Thyroid gland (tissue), 4 donors: Measurements from ENCODE around the gene LCN12. TPM values are rescaled to one million over a fixed set of nuclear protein-coding genes. Genes with fewer than 3 reads are reported as not detected.
A peak's percentile ranks its signal among the peaks of the same experiment; 100 is the strongest.

Experiments used
- DNase-seq, 2 donors: peaks; one replicate each; pipeline ENCODE4 v3.0.0-alpha.2; 2019
- H3K27ac ChIP-seq, 3 donors: fragments of 200-600 bp; sonication (generic); 1 replicate in 2 of 3; 2 replicates in 1 of 3; pipeline ENCODE4 v1.5.1; 2016 to 2019; ENCODE audit warnings: mild to moderate bottlenecking in 1 of 3, moderate library complexity in 1 of 3
- H3K27me3 ChIP-seq: fragments of 200-600 bp; sonication (generic); one replicate; pipeline ENCODE4 v1.5.1; 2019
- H3K36me3 ChIP-seq, 2 donors: fragments of 200-600 bp; sonication (generic); one replicate each; pipeline ENCODE4 v1.5.1; 2016 to 2019
- H3K4me1 ChIP-seq, 2 donors: fragments of 200-600 bp; sonication (generic); one replicate each; pipeline ENCODE4 v1.5.1; 2017 to 2019
- H3K4me3 ChIP-seq, 3 donors: fragments of 200-600 bp; sonication (generic); replicated peaks in 1 of 3; 1 replicate in 2 of 3; 2 replicates in 1 of 3; pipeline ENCODE4 v1.5.1; 2016; ENCODE audit warnings: mild to moderate bottlenecking in 1 of 3
- H3K9me3 ChIP-seq: fragments of 200-600 bp; sonication (generic); one replicate; pipeline ENCODE4 v1.5.1; 2017
- CTCF ChIP-seq, 6 experiments: fragments of 200-600 bp in 3 of 6; fragments of 450-650 bp in 3 of 6; sonication (generic) in 3 of 6; IDR thresholded peaks; one replicate each; pipeline ENCODE4 v1.5.1; 2016 to 2019; ENCODE audit warnings: antibody characterized with exemption in 6 of 6, mild to moderate bottlenecking in 2 of 6, inconsistent platforms in 1 of 6, moderate library complexity in 1 of 6
- POLR2A ChIP-seq, 2 donors: fragments of 450-650 bp; IDR thresholded peaks; one replicate each; pipeline ENCODE4 v1.6.1; 2017; ENCODE audit warnings: antibody characterized with exemption in 2 of 2, mild to moderate bottlenecking in 2 of 2, moderate library complexity in 1 of 2
- WGBS, 2 donors: methylation state at CpG; one replicate each; pipeline ENCODE4 v1.1.5; 2017; 5-methylcytosine and 5-hydroxymethylcytosine counted together
- intact Hi-C: fragments of 100-400 bp; cut with DNase I; formaldehyde crosslinking; loops from one replicate; pipeline ENCODE4 v1.15.1; 2023
- total RNA-seq, 4 donors: library from RNA; depleted of rRNA; stranded (reverse); fragments of >200 nt; gene quantifications; one replicate each; pipeline ENCODE4 v1.2.3, GENCODE V29; 2016

Gene LCN12
- total RNA-seq, 4 donors from 2014 or later, result 24.3 to 85.0 (median 54.0) TPM

DNA sequence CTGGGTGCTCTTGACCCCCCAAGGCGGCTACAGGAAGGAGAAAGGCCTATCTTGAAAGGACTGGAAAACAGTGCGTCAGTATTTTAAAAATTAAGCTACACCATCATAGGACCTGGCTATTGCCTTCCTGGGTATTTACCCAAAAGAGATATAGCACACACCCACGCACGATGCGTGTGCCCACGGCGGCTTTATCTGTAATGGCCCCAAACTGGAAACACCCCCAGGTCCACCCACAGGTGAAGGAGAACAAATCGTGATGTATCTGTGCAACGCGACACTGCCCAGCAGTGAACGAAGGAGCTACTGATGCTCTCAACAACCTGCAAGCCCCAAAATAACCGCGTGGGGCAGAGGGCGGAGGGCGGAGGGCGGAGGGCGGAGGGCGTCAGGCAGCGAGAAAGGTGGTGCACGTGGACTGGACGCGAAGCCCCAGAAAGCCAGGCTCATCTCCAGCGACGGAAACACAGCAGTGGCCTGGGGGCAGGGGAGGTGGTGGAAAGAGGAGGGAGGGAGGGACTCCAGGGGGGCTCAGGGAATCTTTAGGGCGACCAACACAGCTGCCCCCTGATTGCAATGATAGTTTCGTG, 12.9 kb downstream of the LCN12 start:
- WGBS, 2 donors, result 86 to 87% methylated on average over 26 of the region's 26 CpGs
- Histone ChIP-seq H3K27ac (no peak overlapping the region), H3K9me3 (no peaks in the 10 kb centered on the region), H3K4me3 (no peak overlapping the region), H3K4me1 (peaks cover 4 to 21% of the 10 kb centered on the region in 2 donors), H3K36me3 (no peaks in the 10 kb centered on the region), H3K27me3 (no peaks in the 10 kb centered on the region)
- TF ChIP-seq POLR2A (IDR thresholded peaks at IDR 0.05) (no peak), CTCF (IDR thresholded peaks at IDR 0.05) (no peak)
- DNase-seq, result no peak
- intact Hi-C loops, result no loop called here

DNA sequence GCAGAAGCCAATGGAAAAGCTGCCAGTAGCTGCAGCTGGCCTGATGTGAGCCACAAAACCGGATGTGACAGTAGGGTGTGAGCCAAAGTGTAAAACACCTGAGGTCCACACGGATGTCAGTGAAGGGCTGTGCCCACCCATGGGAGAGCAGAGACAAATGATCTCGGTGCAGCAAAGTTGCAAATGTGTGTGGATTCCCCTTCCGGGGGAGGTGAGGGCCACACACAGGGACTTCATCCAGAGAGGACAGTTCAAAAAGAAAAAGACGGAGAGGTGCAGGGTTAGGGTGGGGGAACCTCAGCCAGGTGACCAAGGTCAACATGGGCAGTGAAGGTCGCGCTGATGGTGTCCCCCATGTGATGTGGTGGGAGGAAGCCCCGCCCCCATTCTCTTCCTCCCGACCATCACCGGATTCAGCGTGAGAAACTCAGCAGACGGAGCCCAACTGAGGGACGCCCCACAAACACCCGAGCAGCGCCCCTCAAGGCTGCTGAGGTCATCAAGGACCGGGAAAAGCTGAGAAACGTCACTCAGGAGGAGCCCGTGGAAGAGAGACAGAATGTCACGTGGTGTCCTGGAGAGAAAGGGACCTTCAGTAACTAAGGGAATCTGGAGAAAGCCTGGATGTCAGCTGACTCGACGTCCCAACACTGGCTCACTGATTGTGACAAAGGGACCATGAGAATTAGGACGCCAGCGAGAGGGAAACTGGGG, 13.9 kb downstream of the LCN12 start:
- no peaks in the 10 kb centered on the region for H3K9me3 ChIP-seq
- intact Hi-C loops, result no loop called here
- DNase-seq, result peak in 1 of 2 donors; percentile 35
- TF ChIP-seq POLR2A (IDR thresholded peaks at IDR 0.05), result no peak
- no peak for TF ChIP-seq CTCF (IDR thresholded peaks at IDR 0.05)
- no peaks in the 10 kb centered on the region for H3K27me3 ChIP-seq
- H3K27ac ChIP-seq, result no peak overlapping the region
- H3K36me3 ChIP-seq, result no peaks in the 10 kb centered on the region
- no peak overlapping the region for H3K4me3 ChIP-seq
- H3K4me1 ChIP-seq, result peaks cover 2 to 15% of the 10 kb centered on the region in 2 donors
- WGBS, 2 donors, result 23 to 28% methylated on average over 23 of the region's 23 CpGs

DNA sequence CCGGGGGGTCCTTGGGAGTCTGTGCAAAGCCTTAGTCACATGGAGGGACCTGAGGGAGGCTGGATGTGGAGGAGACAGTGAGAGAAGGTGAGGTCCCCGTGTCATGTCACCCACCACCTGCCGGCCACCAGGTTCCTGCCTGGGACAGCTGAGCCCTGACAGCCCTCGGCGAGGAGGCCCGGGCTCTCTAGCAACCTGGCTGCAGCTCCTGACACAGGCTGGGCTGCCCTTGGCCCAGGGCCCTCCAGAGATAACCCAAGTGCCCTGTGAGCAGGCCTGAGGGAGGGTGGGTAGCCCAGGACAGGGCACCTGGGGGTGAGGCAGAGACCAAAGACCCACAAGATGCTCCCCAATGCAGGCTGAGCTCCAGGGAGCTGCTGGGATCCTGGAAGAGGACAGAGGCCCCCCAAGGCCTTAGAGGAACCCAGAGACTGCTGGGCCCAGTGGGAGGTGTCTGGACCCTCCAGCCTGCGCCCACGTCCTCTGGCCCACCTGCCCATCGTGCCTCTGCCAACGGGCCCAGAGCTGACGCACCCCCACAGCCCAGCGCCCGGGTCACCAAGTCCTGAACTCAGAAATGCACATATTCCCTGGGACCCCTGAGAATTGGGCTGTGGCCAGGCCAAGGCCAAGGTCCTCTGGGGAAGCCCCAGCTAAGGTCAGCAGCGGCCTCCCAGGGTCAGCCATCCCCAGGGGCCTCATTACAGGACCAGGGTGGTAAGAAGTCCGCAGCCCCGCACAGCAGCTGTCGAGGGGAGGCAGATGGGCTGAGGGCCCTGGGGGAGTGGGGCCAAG, 16.5 kb downstream of the LCN12 start:
- whole genome bisulfite sequencing, 2 donors, result 77 to 80% methylated on average over 1 to 12 of the region's 17 CpGs
- Histone ChIP-seq H3K27ac (no peak overlapping the region), H3K4me1 (peaks cover 0 to 8% of the 10 kb centered on the region in 2 donors), H3K4me3 (no peak overlapping the region), H3K27me3 (no peaks in the 10 kb centered on the region), H3K9me3 (no peaks in the 10 kb centered on the region), H3K36me3 (no peaks in the 10 kb centered on the region)
- TF ChIP-seq CTCF (IDR thresholded peaks at IDR 0.05) (no peak), POLR2A (IDR thresholded peaks at IDR 0.05) (no peak)
- no peak for DNase-seq
- intact Hi-C loops, result no loop called here

- no peaks in the 10 kb centered on the region for H3K27me3 ChIP-seq
- H3K4me3 ChIP-seq, result no peak overlapping the region
- intact Hi-C loops, result no loop called here
- TF ChIP-seq CTCF (IDR thresholded peaks at IDR 0.05), result no peak
- WGBS, 2 donors, result 83% methylated on average over 2 of the region's 17 CpGs; no CpG with 5 or more reads in 1 of the 2 donors
- H3K27ac ChIP-seq, result no peak overlapping the region
- H3K36me3 ChIP-seq, result no peaks in the 10 kb centered on the region
- H3K9me3 ChIP-seq, result no peaks in the 10 kb centered on the region
- peaks cover 0 to 8% of the 10 kb centered on the region in 2 donors for H3K4me1 ChIP-seq
- no peak for DNase-seq
Observed at GRCh38 chr9:136969150-136969549, 17.1 kb downstream of the LCN12 start.
